ENCODE data around the gene DAPK1.

DAPK1 gene

DNA sequence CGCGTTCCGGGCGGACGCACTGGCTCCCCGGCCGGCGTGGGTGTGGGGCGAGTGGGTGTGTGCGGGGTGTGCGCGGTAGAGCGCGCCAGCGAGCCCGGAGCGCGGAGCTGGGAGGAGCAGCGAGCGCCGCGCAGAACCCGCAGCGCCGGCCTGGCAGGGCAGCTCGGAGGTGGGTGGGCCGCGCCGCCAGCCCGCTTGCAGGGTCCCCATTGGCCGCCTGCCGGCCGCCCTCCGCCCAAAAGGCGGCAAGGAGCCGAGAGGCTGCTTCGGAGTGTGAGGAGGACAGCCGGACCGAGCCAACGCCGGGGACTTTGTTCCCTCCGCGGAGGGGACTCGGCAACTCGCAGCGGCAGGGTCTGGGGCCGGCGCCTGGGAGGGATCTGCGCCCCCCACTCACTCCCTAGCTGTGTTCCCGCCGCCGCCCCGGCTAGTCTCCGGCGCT is at the start of gene DAPK1:
Gene DAPK1 (plus strand): TSS at position 264 of the 442 bp plus-strand sequence. CDS start 1,211 bp downstream, outside the sequence.
- DNase-seq (ENCODE audit: low read depth in 1 of 2, low spot score in 1 of 2) = no peak

DNA sequence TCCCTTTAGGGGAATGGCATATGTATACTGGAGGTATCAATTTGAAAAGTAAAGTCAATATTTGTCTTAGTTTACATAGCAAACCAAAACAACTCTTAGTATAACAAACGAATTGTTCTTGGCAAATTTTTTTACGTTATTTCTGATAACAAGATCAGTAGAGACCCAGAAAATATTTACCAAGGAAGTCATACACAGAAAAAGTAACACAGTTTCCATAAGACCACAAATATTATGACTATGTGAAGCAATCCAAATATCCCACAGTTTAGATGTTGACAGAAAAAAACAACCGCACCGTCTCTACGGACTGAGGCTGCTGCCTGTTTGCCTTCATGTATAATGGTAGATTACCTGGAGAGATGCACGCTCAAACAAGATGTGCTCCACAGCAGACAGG is 46.5 kb upstream of the DAPK1 start:
- DNase-seq (ENCODE audit: low read depth in 1 of 2, low spot score in 1 of 2) = no peak

DNA sequence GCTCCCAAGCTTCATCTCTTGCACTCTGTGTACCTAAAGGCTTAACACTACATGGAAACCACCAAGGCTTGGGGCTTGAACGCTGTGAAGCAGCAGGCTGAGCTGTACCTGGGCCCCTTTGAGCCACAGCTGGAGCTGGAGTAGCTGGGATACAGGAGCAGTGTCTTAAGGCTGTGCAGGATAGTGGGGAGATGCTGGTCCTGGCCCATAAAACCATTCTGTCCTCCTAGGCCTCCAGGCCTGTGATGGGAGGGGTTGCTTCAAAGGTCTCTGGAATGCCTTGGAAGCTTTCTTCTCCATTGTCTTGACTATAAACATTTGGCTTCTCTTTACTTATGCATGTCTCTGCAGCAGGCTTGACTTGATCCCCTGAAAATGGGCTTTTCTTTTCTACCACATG is 42.3 kb upstream of the DAPK1 start:
- DNase-seq (ENCODE audit: low read depth in 1 of 2, low spot score in 1 of 2) = no peak

DNA sequence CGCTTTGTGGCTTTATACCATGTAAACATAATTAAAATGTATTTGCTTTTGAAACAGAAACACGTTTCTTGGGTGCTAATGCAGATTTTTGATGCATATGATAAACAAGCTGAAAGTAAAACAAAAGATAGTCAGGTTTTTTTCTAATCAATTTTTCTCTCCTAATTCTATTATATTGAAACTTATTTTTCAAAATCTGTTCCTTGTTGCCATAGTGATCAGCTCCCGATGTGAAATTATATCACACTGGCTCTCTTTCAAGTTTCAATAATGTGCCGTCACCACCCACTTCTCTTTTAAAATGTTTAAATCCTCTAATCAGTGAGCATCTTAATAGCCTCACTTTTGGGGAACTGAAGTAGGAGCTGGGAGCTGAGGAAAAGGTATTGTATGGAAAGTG is 36.4 kb upstream of the DAPK1 start:
- DNase-seq (ENCODE audit: low read depth in 1 of 2, low spot score in 1 of 2) = no peak

DNA sequence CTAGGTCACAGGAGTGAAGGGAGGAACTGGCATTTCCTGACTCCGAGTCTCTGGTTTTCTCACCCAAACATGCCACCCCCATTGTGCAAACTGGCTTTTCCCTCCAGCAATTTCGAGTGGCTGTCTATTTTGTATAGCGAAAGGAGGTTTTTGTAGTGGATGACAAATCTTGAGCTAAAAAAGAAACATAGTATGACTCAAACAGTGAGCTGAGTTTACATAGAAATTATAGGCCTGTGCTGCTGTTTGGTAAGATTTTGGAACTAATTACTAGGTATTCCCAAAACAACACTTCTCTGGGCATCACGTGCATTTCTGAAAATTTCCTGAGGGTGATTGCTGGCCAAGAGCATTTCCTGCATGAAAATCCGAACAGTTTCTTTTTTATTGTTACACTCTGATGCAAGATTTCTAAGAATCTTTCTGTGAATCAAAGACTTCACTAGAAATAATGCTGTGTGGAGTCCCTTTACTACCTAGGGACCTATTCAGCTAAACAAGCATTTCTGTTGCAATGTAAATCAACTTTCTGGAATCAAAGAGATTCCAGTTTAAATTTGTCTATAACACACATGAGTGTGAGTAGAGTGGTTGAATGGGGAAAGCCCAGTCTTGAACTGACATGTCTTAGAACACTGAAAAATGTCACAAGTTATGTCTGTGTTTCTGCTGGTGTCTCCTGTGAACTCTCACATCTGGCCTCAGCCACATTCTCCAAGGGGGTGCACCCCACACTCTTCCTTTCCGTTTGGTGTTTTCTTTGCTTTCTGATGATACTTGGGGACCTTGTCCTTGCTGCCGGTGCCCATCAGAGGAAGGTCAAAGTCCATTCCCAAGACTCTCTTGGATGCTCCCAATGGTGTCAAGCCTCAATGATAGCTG is 33.3 kb upstream of the DAPK1 start:
- DNase-seq (ENCODE audit: low read depth in 1 of 2, low spot score in 1 of 2) = peak in 1 of 2 donors; percentile 3

DNA sequence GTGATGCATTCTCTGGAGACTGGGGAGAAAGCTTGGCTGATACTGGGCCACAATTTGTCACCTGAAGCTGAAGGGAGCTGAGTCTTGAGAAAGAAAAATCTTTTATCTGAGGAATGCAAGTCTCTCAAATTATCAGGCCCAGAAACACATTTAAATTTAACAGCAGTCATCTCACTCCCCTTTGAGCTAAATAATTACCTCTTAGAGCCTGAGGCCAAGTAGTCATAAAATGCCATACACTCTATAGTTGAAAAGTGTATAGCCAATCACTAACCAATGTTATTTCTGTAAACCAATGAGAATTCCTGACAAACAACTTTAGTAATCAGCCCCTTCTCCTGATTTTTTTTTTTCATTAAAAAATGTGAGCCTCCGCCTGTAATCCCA is 32.7 kb upstream of the DAPK1 start:
- DNase-seq (ENCODE audit: low read depth in 1 of 2, low spot score in 1 of 2) = no peak

DNA sequence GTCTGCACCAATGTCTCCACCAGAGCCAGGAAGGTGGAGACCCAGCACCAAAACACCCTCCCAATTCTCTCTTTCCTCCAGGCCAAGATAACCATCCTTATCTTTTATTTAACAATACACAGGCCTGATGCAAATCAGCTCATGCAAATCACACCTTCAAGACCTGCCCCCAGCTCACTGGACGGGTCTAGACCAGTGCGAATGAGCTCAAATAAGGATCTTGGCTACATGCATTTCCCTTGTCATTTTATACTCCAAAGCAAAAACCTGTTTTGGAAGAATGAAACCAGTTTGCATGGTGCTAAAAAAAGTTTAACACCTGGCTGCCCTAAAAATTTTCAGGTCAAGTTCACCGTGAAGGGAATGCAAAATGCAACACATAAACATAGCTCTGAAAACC is 31.9 kb upstream of the DAPK1 start:
- DNase-seq (ENCODE audit: low read depth in 1 of 2, low spot score in 1 of 2) = no peak

DNA sequence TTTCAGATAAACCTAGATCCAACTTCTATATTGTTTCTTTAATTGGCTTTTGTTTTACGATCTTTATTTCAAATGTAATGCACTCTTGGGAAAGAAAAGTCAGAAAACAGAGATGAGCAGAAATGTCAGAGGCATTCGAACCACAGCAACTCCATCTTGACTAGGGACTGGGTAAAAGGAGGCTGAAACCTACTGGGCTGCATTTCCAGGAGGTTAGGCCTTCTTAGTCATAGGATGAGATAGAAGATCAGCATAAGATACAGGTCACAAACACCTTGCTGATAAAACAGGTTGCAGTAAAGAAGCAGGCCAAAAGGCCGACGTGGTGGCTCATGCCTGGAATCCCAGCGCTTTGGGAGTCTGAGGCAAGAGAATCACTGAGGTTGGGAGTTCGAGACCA is 30.5 kb upstream of the DAPK1 start:
- DNase-seq (ENCODE audit: low read depth in 1 of 2, low spot score in 1 of 2) = no peak

DNA sequence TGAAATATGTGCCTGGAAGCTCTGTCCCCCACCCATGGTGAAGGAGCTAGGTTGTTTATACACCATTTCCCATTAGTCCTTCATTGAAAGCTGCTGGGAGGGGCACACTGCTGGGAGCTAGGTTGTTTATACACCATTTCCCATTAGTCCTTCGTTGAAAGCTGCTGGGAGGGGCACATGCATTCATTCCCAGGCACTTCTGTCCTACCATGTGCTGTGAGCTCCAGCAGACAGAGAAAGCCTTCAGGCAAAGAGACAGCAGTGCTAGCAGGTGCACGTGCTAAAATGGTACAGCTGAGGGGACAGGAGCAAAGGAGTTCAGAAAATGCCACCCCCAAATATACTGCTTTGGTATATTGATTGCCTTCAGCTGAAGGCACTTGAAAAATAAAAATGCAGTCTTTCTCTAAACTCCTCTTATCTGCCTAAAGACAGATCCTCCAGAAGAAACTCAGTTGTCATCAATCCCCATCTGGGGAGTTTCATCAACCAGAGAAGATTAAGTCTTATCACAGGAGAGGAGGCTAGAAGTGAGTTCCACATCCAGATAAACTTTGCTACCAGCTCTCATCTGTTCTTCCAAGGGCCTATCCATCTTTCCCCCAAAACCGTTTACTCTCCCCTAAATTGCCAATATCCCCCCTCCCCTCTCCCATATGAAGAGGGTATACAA is 27.7 kb upstream of the DAPK1 start:
- no peak for DNase-seq (ENCODE audit: low read depth in 1 of 2, low spot score in 1 of 2)

DNA sequence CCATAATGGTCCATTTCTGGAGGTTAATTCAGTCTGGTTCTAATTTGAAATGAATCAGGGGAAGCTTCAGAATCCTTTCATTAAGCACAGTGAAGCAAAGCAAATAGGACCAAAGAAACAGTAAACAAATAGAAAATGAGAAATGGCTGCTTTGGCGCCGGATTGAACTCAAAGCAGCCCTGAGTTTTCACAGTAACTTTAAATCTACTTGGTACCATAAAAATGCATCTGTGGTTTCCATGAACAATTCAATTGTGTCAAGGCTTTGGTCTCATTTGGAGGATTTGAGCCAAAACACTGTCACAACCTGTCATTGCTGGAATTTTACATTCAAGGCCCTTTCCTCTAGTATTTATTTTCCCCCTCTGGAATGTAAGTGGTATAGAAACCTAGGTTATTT is 25.9 kb upstream of the DAPK1 start:
- DNase-seq (ENCODE audit: low read depth in 1 of 2, low spot score in 1 of 2) = no peak

DNA sequence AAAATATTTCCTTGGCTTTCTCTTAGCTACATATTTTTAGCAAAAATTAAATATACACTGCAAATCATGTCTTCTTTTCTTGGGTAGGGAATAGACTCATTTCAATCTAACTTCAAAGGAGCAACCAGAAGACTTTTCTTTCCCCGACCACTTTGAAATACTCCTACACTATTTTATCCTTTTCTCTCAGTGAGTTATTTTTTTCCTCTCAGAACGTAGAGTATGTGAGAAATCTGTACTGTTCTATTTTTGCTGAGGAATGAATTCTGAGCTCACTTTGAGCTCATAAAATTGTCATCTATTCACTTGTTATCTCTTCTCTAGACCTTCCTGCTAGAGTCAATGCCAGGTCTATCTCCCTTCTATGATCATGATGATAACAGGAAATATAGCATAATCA is 22.2 kb upstream of the DAPK1 start:
- DNase-seq (ENCODE audit: low read depth in 1 of 2, low spot score in 1 of 2) = no peak

DNA sequence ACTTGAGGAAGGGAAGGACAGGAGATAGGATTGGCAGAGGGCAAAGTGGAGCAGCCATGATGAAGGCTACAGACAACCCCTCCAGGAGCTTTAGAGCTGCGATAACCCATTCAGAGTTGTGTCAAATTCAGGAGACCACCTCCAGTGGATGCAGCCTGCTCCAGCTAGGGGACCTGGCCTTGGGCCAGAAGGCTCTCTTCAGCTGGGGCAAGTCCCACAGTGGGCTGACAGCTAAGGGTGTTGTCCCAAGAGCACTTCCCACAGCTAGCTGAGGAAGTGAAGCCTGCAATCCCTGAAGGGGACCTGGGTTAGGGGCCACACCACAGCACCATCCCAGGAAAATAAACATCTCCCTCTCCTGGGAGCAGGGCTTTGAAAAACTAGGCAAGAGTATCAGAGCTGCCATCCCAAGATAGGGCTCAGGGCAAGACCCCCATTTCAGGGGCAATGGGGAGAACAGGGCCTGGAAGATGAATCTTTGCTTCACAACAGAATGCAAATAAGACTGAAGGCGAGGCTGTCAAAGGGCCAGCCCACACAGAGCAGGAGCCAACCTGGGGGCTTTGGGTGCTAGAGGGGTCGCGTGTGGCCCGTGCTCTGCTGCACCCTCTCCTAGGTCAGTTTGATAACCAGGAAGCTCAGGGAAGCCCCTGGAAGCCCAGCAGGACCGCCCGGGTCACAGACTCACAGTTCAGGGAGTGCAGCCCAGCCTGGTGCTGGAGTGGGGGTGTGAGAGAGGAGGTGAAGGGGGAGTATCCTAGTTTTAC is 19.3 kb upstream of the DAPK1 start:
- DNase-seq (ENCODE audit: low read depth in 1 of 2, low spot score in 1 of 2) = no peak

DNA sequence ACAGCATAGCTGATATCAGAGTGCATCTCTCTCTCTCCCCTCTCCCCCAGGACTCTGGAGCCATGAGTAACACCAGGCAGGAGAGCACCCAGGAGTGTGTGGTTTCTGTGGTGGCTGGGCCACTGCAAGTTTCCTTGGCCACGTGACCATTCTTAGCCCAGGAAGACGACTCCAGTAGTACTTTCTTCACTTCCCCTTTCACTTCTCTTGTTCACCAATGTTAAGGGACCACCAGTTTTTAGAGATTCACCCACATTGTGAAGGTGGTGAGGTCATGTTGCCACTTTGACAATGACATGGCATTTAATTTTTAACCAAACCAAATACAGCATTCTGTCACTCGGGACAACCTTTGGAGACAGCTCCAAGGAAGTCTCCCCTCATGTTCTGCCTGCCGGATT is 17.9 kb upstream of the DAPK1 start:
- DNase-seq (ENCODE audit: low read depth in 1 of 2, low spot score in 1 of 2) = no peak

DNA sequence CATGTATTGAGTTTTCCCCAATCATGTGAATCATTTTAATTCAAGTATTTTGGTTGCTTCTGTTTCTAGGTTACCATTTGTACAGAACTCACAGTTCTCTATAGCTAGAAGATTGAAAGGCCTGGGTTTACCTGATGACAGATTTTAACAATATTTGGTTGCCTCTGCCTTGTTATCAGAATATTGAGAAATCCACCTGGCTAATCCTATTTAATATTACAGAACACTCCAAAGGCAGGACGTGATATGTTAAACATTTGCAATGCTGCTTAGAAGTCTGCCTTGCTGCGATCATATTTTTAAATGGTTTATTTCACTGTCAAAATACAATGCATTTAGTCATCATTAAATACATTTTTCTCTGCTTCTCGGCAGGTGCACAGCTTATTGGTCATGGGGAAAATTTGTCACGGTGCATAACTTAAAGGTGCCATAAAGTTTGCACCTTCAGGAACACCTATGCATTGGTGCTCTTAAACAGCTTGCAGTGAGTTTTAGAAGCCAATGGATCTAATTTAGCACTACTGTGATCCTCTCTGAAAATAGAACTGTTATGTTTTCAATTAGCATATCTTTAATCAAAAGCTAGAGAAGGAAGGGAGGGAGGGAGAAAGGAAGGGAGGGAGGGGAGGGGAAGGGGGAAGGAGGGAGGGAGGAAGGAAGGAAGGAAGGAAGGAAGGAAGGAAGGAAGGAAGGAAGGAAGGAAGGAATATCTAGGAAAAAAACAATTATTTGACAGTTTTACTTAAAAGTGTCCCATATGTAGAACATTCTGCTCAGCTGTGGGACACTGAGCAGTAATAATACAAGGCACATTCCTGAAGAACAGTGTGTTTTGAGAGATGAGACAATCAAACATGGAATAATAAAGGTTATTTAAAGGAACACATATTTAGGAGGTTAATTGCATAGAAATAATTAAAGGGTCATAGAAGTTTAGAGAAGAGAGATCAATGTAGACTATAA is 15.5 kb upstream of the DAPK1 start:
- DNase-seq (ENCODE audit: low read depth in 1 of 2, low spot score in 1 of 2) = no peak

DNA sequence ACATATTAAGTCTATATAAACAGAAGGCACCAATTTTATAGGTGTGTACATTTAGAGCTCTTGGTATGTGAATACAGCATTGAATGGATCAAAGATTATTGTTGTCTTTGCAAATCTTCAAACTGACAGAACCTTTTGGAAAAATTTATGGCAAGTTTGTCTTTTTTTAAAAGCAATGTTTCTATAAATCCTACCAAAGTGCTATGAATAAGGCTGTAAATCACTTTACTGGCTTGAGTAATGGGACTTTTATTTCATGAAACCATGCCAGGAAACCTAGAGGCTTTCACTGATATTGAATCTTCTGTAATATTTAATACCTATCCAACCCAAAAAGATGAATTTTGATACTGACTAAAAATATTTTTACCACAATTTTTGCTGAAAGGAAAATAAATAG is 7.4 kb upstream of the DAPK1 start:
- no peak for DNase-seq (ENCODE audit: low read depth in 1 of 2, low spot score in 1 of 2)

DNA sequence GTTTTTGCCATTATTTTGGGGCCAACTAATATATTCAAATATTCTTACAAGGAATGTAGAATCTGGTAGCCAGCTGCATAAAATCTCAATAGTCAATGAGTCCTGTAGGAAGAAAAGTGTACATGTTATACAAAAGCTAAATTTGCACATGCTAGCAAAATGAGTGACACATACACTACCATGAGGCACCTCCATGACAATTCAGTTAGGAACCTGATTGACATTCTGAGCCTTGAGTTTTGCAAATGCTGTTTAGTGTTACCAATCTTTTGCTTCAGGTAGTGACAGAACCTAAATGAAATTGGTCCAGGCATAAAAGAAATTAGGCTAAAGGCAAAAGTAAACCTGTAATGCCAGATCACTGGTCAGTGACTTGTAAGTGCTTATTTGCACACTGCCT is 6.8 kb upstream of the DAPK1 start:
- DNase-seq (ENCODE audit: low read depth in 1 of 2, low spot score in 1 of 2) = no peak

DNA sequence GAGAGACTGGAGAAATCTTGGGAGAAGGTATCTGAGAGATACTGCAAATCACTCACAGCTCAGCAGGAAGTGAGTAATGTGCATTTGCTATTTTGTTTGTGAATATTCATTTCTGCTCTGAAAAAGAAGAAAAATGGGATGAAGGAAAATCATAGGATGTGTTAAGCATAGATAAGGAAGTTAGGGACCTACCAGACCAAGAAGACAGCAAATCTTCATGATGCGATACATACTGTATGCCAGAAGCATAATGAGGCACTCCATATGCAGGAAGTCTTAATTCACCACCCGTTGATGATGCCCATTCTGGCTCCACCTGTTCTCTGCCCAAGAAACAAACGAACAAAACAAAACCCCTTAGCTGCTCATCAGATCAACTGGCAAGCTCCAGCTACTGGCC is 6.1 kb upstream of the DAPK1 start:
- no peak for DNase-seq (ENCODE audit: low read depth in 1 of 2, low spot score in 1 of 2)

DNA sequence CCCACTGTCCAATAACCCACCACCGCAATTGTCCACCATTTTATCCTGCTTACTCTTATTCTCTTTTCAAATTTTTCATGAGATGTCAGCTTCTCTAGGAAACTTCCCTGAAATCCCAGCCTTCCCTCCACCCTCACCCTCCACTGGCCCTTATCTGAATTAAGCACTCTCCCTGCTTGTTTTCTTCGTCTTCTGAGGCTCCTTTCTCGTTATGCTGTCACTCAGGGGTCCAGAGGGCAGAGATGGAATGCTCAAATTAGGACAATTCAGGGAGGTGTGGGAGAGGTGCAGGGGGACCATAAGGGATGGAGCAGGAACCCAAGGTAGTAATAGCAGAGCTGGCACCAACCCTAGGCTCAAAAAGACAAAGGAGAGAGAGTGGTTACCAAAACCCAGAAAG is 5.0 kb upstream of the DAPK1 start:
- no peak for DNase-seq (ENCODE audit: low read depth in 1 of 2, low spot score in 1 of 2)

DNA sequence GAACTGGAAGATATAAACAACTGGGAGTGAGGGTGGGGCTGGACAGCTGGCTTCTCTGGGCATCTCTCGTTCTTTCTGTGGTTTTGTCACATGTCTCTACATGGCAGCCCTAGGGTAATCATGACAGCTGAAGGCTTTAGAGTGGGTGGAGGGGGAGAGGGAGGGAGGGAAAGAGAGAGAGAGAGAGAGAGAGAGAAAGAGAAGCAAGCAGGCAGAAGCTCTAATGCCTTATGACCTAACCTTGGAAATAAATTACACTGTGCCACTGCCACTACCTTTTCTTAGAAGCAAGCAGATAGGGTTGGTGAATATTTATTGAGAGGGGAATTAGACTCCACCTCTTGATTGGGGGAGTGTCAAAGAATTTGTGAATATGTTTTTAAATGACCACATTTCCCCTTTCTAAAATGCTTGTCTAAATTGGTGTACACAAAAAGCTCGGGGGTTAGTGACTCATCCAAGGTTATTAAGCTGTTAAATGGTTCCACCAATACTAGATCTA is 2.6 kb upstream of the DAPK1 start:
- no peak for DNase-seq (ENCODE audit: low read depth in 1 of 2, low spot score in 1 of 2)

DNA sequence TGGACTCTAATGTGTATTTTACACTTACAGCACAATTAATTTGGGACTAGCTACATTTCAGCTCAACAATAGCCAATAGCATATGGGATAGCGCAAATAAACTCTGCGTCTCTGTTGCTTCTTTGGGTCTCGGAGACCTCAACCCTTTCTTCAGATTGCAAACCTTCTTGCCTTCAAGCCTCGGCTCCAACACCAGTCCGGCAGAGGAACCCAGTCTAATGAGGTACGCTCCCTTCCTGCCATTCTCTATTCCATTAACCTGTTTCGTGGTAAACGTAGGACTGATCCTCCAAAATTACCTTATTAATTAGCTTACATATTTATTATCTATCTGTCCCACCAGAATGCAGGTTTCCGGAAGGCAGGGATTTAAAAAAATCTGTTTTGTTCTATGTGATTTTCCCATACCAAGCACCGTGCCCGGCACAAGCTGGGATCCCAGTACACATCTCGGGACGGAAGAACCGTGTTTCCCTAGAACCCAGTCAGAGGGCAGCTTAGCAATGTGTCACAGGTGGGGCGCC is 525 bp upstream of the DAPK1 start:
- DNase-seq (ENCODE audit: low read depth in 1 of 2, low spot score in 1 of 2) = no peak
